ENCODE results near the gene HPS4.

DNA sequence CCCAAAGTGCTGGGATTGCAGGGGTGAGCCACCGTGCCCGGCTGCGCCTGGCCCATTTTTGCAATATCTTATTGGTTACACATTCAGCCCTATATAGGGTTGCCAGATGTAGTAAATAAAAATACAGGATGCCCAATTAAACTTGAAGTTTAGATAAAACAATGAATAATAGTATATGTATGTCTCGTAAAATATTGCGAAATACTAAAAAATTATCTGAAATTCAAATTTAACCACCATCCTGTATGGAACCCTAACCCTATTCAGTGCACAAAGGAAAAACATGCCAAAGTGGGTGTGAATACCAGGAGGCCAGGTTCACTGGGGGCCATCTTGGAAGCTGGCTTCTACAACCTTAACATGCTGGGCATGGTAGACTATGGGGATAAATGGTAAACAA lies 33.8 kb upstream of the HPS4 start:
- no peak for TF ChIP-seq EZH2 (IDR thresholded peaks at IDR 0.05; ENCODE audit: low read length, missing control alignments)
- TF ChIP-seq, protein P1, sequence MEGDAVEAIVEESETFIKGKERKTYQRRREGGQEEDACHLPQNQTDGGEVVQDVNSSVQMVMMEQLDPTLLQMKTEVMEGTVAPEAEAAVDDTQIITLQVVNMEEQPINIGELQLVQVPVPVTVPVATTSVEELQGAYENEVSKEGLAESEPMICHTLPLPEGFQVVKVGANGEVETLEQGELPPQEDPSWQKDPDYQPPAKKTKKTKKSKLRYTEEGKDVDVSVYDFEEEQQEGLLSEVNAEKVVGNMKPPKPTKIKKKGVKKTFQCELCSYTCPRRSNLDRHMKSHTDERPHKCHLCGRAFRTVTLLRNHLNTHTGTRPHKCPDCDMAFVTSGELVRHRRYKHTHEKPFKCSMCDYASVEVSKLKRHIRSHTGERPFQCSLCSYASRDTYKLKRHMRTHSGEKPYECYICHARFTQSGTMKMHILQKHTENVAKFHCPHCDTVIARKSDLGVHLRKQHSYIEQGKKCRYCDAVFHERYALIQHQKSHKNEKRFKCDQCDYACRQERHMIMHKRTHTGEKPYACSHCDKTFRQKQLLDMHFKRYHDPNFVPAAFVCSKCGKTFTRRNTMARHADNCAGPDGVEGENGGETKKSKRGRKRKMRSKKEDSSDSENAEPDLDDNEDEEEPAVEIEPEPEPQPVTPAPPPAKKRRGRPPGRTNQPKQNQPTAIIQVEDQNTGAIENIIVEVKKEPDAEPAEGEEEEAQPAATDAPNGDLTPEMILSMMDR (conservative IDR thresholded peaks at IDR 0.05 in 1 of 2, IDR thresholded peaks at IDR 0.05 in 1 of 2; ENCODE audit: low read depth in 1 of 2, low read length in 2 of 2) = no peak
